Activated naive CD4-positive, alpha-beta T cell treated with anti-CD3 and anti-CD28 coated beads for 36 hours (primary cell): ENCODE measurements around the gene ZSWIM4. TPM values are rescaled to one million over a fixed set of nuclear protein-coding genes. Genes with fewer than 3 reads are reported as not detected.
A peak's percentile ranks its signal among the peaks of the same experiment; 100 is the strongest.

Experiments used
- CTCF ChIA-PET: fragments of 350-600 bp; sonication (Branson Sonifier 250); formaldehyde crosslinking; loops from one replicate; lab custom pipeline; 2021; ENCODE audit warnings: antibody characterized with exemption; lab: Charles Lee
- DNase-seq: peaks from one replicate; pipeline ENCODE4 v3.0.0-alpha.2; 2020
- H3K27ac Mint-ChIP-seq: one replicate; pipeline ENCODE4 v1.8.0; 2021; ENCODE audit warnings: mild to moderate bottlenecking, mixed read lengths
- H3K27me3 Mint-ChIP-seq: one replicate; pipeline ENCODE4 v1.8.0; 2021; ENCODE audit warnings: low read depth, mixed read lengths
- H3K36me3 Mint-ChIP-seq: one replicate; pipeline ENCODE4 v1.8.0; 2021; ENCODE audit warnings: low read depth, mixed read lengths
- H3K4me1 Mint-ChIP-seq: one replicate; pipeline ENCODE4 v1.8.0; 2021; ENCODE audit warnings: low read depth, mixed read lengths
- H3K4me3 Mint-ChIP-seq: one replicate; pipeline ENCODE4 v1.8.0; 2021; ENCODE audit warnings: mild to moderate bottlenecking, moderate library complexity, mixed read lengths
- H3K9me3 Mint-ChIP-seq: one replicate; pipeline ENCODE4 v1.8.0; 2021; ENCODE audit warnings: mixed read lengths
- intact Hi-C: fragments of 100-400 bp; cut with micrococcal nuclease; formaldehyde crosslinking; loops from one replicate; pipeline ENCODE4 v1.15.1; 2023
- total RNA-seq, 2 experiments: library from RNA; stranded (reverse); gene quantifications; one replicate each; pipeline ENCODE4 v1.2.3, GENCODE V29; 2021

ZSWIM4 gene
- total RNA-seq, 2 experiments from 2014 or later: 6.7 to 7.1 TPM

GRCh38 chr19:13831537-13832467 is 36.6 kb downstream of the ZSWIM4 start:
- Mint-ChIP-seq H3K4me3 (no peak overlapping the region), H3K36me3 (peaks cover 29% of the 10 kb centered on the region), H3K9me3 (no peaks in the 10 kb centered on the region), H3K27ac (peak overlapping the region; percentile 36), H3K27me3 (no peaks in the 10 kb centered on the region), H3K4me1 (peaks cover 25% of the 10 kb centered on the region)
- DNase-seq: no peak
- intact Hi-C loops: loop anchor here (2.0 kb wide), 1 partner anchor 15 kb away; no protein-coding TSS in a partner anchor
- CTCF ChIA-PET: interaction anchor here (0.6 kb wide), 1 partner anchor 633 kb away, joined by 4 read pairs; no protein-coding TSS in a partner anchor

DNA sequence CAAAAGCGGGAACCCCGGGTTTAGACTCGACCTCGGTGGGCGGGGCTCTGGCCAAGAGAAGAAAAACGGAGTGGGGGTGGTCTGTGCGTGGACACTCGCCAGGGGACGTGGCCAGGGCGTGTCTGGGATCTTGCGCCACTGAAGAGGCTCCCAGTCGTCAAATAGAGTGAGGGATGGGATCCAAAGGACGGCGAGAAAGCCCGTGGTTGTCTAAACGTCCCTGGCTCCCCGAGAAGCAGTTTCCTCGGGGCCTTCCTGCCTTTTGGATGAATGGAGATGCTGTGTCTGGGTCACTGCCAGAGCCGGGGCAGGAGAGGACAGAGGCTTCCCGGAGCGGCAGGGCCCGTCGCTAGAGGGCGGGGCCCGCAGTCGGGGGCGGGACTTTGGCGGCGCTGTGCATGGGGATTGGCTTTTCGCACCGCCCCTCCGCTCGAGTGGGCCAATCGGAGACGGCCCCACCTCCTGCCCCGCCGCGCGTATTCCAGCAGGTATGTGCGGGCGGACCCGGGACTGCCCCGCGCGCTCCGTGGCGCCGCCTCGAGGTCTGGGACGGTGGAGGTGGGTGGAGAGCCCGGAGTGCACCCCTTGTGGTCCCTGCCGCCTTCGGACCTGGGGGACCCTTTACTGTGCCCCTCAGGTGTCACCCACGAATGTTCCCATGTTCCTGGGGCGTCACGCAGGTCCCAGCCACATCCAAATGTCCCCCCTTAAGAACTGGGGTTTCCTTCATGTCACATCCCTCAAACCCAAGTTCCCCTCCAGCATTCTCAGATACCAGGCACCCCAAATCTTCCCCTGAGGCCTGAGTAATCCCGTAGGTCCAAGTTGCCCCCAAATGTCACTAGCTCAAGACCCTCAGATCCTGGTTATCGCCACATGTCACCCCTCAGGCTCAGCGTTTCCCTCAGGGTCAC is 38.3 kb downstream of the ZSWIM4 start:
- peaks cover 38% of the 10 kb centered on the region for H3K36me3 Mint-ChIP-seq
- peak overlapping the region; percentile 99 for H3K27ac Mint-ChIP-seq
- H3K27me3 Mint-ChIP-seq: no peaks in the 10 kb centered on the region
- peak overlapping the region; percentile 84 for H3K4me3 Mint-ChIP-seq
- peak; percentile 98 for DNase-seq
- intact Hi-C loops: loop anchor here (1.0 to 2.0 kb wide), 2 partner anchors 13 to 38 kb away; partner anchors contain the start of gene ZSWIM4
- no peaks in the 10 kb centered on the region for H3K9me3 Mint-ChIP-seq
- peaks cover 35% of the 10 kb centered on the region for H3K4me1 Mint-ChIP-seq
- CTCF ChIA-PET: interaction anchor here (0.6 to 1.8 kb wide), 6 partner anchors 18 to 50 kb away, joined by 3 to 8 read pairs (median 4); no protein-coding TSS in a partner anchor

DNA sequence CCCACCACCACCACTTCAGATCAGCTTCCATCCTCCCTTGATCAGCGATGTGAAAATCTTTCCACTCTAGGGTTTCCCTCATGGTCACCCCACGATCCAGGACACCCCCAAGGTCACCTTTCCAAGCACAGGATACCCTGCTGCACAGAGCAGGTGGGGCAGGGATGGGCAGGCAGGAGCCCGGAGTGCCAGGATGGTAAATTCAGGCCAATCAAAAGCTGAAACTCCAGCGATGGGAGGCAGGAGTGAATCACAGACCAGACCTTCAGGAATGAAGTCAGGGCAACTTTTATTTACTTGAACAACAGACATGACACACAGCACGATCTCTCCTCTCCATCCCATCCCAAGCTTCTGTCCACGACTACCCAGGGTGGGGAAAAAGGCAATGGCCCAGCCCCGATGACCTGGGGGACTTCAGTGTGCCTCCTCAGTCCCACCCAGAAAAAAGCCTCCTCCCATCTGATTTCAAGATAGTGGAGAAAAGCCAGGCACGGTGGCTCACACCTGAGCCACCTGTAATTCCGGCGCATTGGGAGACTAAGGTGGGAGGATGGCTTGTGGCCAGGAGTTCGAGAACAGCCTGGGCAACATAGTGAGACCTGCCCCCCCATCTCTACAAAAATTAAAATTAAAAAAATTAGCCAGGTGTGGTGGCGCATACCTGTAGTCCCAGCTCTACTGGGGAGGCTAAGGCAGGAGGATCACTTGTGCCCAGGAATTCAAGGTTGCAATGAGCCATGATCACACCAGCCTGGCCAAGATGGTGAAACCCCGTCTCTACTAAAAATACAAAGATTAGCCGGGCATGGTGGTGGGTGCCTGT is 39.2 kb downstream of the ZSWIM4 start:
- intact Hi-C loops: loop anchor here (5.0 kb wide), 3 partner anchors 533 to 897 kb away; partner anchors contain the start of gene CALR
- Mint-ChIP-seq H3K4me3 (peak overlapping the region; percentile 44), H3K36me3 (peaks cover 46% of the 10 kb centered on the region), H3K4me1 (peaks cover 39% of the 10 kb centered on the region), H3K9me3 (no peaks in the 10 kb centered on the region), H3K27me3 (no peaks in the 10 kb centered on the region), H3K27ac (peak overlapping the region; percentile 99)
- no peak for DNase-seq
- CTCF ChIA-PET: interaction anchor here (0.6 to 1.8 kb wide), 5 partner anchors 17 to 51 kb away, joined by 3 to 8 read pairs (median 4); no protein-coding TSS in a partner anchor

DNA sequence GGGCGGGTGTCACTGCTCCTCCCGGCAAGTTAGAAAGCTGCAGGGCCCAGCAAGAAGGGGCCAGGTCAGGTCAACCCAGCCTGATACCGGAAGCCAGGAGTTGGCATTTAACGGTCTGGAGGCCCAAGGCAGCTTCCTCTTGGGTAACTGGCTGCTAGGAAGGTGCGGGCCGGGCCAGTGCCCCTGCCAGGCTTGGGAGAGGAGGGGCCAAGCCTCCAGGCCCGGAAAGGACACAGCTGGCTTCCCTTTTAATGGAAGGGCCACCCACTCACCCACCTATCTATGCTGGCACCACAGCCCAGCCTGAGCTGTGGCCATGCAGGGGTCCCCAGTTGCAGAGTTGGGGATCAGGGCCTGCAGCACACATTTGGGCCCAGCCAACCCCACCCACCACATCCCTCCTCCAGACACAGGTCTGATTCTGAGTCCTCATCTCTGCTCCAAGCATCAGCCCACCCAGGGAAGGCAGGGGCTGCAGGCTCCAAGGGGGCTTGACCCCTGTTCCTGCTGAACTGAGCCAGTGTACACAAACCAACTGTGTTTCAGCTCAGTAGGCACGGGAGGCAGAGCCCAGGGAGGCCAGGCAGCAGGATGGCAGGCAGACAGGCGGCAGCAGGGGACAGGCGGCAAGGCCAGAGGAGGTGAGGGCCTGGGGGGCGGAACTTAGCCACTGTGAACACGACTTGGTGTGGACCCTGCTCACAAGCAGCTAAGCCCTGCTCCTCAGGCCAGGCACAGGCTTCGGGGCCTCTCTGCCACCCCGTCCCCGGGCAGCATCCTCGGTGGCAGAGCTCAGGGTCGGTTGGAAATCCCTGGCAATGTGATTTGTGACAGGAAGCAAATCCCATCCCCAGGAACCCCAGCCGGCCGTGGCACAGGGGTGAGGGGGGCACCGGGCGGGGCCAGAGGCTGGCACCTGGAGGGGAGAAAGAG is 40.8 kb downstream of the ZSWIM4 start:
- H3K9me3 Mint-ChIP-seq: no peaks in the 10 kb centered on the region
- peaks cover 58% of the 10 kb centered on the region for H3K36me3 Mint-ChIP-seq
- DNase-seq: no peak
- peak overlapping the region; percentile 93 for H3K4me3 Mint-ChIP-seq
- no peaks in the 10 kb centered on the region for H3K27me3 Mint-ChIP-seq
- H3K27ac Mint-ChIP-seq: peak overlapping the region; percentile 99
- H3K4me1 Mint-ChIP-seq: peaks cover 46% of the 10 kb centered on the region
- CTCF ChIA-PET: interaction anchor here (0.8 to 2.5 kb wide), 7 partner anchors 10 to 52 kb away, joined by 3 to 19 read pairs (median 4); no protein-coding TSS in a partner anchor
- intact Hi-C loops: loop anchor here (2.0 to 5.0 kb wide), 4 partner anchors 105 to 899 kb away; partner anchors contain the start of gene CALR

DNA sequence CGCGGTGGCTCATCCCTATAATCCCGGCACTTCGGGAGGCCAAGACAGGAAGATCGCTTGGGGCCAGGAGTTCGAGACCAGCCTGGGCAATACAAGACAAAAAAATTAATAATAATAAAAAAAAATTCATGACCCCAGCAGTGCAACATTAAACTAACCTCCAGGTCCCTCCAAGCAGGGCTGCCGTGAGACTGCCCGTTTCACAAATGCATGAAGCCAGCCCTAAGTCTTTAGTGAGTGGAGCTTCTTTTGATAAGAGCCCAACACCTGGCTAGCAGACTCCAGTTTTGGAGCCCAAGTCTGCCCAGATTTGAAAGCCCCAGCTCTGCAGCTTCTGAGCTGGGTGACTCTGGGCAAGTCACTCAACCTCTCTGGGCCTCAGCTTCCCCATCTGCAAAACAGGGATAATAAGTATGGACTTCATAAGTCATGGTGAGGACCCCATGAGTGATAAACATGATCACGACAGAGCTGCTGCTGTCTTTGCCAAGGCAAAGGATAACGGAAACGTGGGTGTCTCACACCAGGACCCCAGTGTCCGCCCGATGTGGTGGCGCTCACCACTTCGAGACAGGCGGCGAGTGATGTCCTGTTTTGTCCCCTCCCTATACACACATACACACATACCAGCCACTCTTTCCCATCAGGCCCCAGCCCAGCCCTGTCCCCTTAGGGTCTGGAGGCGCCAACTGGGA is 43.3 kb downstream of the ZSWIM4 start:
- no peak for DNase-seq
- intact Hi-C loops: loop anchor here (1.0 to 5.0 kb wide), 6 partner anchors 9 to 901 kb away; partner anchors contain the start of gene CALR
- Mint-ChIP-seq H3K27ac (peak overlapping the region; percentile 99), H3K27me3 (no peaks in the 10 kb centered on the region), H3K4me3 (peak overlapping the region; percentile 93), H3K9me3 (no peaks in the 10 kb centered on the region), H3K36me3 (peaks cover 60% of the 10 kb centered on the region), H3K4me1 (peaks cover 46% of the 10 kb centered on the region)
- CTCF ChIA-PET: interaction anchor here (3.2 kb wide), 1 partner anchor 23 kb away, joined by 14 read pairs; no protein-coding TSS in a partner anchor

GRCh38 chr19:13839130-13839937 is 44.1 kb downstream of the ZSWIM4 start:
- Mint-ChIP-seq H3K36me3 (peaks cover 53% of the 10 kb centered on the region), H3K27me3 (no peaks in the 10 kb centered on the region), H3K27ac (peak overlapping the region; percentile 99), H3K4me3 (peak overlapping the region; percentile 93), H3K4me1 (peaks cover 47% of the 10 kb centered on the region), H3K9me3 (no peaks in the 10 kb centered on the region)
- DNase-seq: peak; percentile 95
- CTCF ChIA-PET: interaction anchor here (0.5 to 3.2 kb wide), 3 partner anchors 23 to 103 kb away, joined by 3 to 14 read pairs (median 3); partner anchors contain the start of gene MRI1
- intact Hi-C loops: loop anchor here (1.0 to 5.0 kb wide), 6 partner anchors 8 to 902 kb away; partner anchors contain the start of gene CALR

GRCh38 chr19:13839938-13840304 is 44.7 kb downstream of the ZSWIM4 start:
- CTCF ChIA-PET: interaction anchor here (0.5 to 3.2 kb wide), 3 partner anchors 22 to 103 kb away, joined by 3 to 14 read pairs (median 3); partner anchors contain the start of gene MRI1
- H3K27ac Mint-ChIP-seq: peak overlapping the region; percentile 99
- DNase-seq: no peak
- peaks cover 49% of the 10 kb centered on the region for H3K4me1 Mint-ChIP-seq
- H3K9me3 Mint-ChIP-seq: no peaks in the 10 kb centered on the region
- H3K4me3 Mint-ChIP-seq: peak overlapping the region; percentile 93
- H3K27me3 Mint-ChIP-seq: no peaks in the 10 kb centered on the region
- intact Hi-C loops: loop anchor here (1.0 to 10.0 kb wide), 7 partner anchors 7 to 1055 kb away; partner anchors contain the start of gene CALR
- H3K36me3 Mint-ChIP-seq: peaks cover 50% of the 10 kb centered on the region

DNA sequence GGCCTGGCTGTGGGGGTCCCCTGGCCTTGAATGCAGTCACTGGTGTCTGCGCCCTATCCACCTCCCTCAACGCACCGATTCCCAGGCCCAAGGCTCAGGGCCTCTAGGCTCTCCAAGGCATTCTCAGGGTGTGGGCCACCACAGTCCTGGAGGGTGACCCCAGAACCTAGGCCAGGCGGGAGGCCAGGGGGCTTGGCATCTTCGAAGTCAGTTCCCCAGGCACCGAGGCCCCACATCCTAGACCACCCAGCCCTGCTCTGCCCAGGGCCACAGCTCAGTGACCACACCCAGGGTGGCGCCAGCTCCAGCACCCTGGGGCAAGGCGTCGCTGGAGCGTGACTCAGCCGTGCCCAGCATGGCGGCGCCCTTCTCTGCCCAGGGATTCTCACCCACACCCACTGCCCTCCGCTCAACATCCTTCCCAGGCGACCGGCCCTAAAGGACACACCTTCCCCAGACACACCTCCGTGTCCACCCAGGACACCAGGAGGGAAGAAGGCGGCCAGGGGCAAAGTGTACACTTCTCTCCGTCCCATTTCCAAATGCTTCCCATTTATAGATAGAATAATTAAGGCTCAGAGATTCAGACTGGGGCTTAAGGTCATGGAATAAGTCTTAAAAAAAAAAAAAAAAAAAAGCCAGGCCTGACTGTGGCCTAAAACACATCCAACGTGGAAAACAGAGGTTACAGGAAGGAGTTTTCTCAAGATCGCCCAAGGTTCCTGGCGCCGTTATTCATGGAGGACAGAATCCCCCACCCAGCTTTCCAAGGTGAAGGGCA is 45.3 kb downstream of the ZSWIM4 start:
- CTCF ChIA-PET: interaction anchor here (3.2 kb wide), 1 partner anchor 22 kb away, joined by 14 read pairs; no protein-coding TSS in a partner anchor
- Mint-ChIP-seq H3K27ac (peak overlapping the region; percentile 99), H3K9me3 (no peaks in the 10 kb centered on the region), H3K4me1 (peaks cover 53% of the 10 kb centered on the region), H3K36me3 (peaks cover 46% of the 10 kb centered on the region), H3K27me3 (no peaks in the 10 kb centered on the region), H3K4me3 (peak overlapping the region; percentile 93)
- DNase-seq: peak; percentile 34
- intact Hi-C loops: loop anchor here (10.0 kb wide), 1 partner anchor 1056 kb away; no protein-coding TSS in a partner anchor
